HG03139 (cell line): ENCODE results near the gene CACNA1E.

Experiments used
- ATAC-seq: cut with Tn5 transposase; IDR thresholded peaks from one replicate; pipeline ENCODE4 v1.9.1; 2021; ENCODE audit not compliant: unreplicated experiment

The CACNA1E gene

DNA sequence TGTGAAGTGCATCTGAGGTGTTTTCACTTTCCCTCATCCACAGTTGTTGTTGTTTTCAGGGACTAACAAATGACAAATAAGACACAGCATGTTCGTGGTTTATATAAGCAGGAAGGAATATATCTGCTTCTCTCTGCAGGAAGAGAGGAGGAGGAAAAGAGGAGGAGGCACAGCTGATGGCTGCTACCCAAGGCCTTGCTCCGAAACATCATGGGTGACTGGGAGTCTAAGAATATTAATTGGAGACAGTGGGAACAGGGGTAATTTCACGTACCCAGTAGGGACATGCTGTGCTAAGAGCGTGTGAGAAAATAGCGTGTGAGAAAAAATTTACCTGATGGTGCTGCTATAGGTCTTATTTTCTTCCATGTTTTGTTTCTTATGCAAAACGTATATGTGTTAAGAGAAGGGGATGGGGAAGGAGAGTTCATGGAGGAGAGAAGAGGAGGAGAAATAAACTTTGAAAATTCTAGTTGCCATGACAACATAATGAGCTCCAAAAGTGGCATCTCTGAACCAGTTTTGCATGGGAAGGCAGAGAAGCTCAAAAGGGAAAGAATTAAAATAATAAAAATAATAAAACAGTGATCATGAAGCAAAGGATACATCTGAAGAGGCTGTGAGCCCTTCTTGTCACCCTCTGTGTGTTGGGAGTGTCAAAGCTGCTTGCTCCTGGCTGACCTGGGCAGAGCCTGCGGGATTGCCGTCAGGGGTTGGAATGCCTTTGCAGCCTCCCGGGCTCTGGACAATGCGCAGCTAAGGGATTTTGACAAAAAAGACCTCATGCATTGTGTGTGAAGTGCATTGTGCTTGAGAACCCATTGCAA, 192.0 kb downstream of the CACNA1E start:
- ATAC-seq: no peak

DNA sequence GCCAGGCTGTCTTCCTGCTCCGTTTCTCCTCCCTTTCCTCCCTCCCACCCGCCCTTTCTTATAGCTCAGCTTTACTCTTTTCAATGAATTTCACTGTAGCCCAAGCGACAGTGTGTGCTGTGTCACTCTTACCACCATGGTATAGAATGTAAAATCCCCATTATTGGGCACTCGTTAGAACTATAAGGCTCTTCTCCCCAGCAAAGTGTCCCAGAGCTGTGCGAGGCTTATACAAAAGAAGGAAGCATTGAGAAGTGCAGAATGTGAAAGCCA, 192.5 kb downstream of the CACNA1E start:
- no peak for ATAC-seq

DNA sequence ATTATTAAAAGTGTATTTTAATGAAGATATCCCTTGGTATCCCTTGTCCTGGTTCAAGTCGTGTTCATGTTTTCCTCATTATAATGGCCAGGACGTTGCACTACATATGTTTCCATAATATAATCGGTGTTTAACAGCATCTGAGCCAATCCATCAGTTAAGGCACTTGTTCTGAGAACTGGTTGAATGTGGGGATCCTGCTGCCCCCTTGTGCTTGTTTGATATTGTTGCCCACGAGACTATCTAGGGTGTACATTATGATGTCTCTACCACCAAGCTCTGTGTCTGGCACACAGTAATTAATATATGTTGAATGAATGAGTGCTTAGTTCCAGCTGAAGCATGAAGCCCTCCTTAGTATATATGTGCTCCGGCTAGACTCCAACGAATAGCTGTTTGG, 193.0 kb downstream of the CACNA1E start:
- no peak for ATAC-seq

DNA sequence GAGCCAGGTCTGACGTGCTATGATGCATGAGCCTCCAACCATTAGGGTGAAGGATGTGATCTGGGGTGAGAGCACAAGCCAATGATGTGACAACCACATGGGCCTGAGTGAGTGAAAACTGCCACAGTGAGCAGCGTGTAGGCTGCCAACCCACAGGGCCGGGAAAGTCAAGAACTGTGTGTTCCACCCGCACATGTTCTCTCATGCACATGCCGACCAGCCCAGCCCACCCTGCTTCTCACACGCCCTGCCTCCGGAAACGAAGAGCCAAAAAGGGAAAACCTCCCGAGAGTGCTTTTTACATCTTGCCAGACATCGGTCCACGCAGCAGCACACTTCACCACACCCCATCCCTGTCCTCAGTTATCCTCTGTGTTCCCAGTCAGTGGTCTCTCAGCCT, 197.0 kb downstream of the CACNA1E start:
- no peak for ATAC-seq

DNA sequence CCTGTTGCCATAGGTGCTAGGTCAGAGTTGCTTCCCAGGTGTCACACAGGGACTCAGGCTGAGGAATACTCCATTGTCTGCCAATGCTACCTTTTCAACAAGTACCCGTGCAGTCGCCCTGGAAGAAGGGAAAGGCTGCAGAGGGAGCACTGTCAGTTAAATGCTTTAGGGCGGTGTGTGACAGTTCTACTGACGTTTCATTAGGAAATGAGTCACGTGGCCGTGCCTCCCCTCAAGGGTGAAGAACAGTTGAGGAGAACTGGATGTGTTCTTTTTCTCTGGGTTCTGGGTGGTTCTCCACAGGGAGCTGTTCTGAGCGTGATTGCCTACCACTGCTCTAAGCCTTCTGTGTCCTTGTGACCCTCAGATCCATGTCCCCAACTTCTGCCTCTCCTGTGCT, 197.6 kb downstream of the CACNA1E start:
- ATAC-seq: no peak

DNA sequence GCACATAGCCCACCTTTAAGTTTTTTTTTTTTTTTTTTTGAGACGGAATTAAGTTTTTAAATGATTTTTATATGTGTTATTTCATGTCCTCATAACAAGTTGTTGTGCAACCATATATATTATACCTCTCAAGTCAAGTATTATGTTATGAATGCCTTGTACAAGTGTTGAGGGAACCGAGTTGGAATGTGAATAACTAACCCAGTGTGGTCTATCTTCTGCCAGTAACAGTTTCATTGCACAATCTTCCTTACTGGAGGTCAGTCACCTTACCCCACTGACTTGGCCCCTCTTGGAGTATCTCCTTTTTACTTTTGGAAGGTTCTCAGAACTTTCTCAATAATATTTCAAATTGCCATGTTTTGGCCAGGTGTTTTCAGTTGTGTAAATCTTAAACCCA, 201.9 kb downstream of the CACNA1E start:
- no peak for ATAC-seq

DNA sequence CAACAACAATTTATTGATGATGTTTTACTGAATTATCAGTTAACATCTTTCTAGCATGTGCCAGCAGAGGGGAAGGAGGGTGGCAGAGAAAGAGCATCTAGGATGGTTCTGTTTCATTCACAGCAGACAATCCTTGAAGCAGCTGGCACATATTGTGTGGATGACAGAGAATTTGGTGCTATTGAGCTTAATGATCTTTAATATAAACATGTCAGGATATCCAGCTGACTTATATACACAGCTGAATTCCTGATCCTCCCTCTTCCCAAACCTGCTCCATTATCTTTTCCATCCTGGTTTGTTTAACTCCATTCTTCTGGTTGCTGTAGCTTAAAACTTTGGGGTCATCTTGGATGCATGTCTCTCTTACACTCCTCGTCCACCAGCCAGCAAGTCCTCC, 218.6 kb downstream of the CACNA1E start:
- no peak for ATAC-seq

DNA sequence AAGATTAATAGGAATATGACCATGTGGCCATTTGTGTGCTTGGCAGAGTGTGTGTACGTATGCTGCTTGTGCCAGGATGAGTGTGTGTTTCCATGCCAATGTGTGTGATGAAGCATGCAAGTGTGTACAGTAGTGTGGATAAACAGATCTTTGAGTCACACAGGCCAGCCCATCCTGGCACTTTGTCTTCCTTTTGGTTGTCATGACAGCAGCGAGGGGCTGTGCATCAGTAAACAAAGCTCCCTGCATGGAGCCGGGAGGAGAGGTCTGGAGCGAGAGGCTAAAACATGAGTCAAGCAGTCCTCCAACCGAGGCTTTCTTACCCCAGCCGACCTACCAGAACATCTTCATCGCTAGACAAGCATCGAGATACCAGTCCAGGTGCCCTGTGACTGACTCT, 221.2 kb downstream of the CACNA1E start:
- ATAC-seq: no peak

DNA sequence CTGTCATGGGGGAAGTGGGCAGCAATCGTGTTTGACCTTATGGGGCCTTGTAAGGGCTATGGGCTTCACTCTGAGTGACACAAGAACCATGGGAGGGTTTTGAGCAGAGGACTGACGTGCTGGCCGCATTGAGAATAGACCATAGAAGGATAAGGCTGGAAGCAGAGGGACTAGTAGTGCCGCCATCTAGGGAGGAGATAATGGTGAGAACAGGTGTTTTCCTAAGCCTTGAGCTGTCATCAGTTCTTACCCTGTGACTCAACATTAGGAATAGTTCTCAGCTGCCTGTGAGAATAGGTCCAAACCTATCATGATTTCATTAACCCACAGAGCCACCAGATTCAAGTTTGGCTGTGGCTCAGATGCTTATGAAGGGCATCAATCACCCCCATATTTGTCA, 228.5 kb downstream of the CACNA1E start:
- no peak for ATAC-seq

DNA sequence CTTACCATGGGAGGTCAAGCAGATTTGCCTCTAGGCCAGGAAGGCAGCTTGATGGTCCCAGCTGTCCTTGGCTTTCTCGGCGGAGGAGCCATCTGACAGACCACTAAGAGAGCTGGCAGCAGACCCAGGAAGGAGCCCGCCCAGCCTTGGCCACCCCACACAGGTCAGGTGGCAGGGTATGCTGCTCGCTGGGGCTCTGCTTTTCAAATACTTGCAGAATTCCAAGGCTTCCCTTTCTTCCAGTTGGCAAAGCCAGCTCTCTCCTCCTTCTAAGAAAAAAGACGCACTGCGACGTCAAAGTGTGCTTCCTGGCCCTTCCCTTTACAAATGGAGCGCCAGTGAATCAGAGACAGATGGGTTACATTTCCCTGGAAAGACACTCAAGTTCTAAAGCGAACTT, 229.4 kb downstream of the CACNA1E start:
- no peak for ATAC-seq

DNA sequence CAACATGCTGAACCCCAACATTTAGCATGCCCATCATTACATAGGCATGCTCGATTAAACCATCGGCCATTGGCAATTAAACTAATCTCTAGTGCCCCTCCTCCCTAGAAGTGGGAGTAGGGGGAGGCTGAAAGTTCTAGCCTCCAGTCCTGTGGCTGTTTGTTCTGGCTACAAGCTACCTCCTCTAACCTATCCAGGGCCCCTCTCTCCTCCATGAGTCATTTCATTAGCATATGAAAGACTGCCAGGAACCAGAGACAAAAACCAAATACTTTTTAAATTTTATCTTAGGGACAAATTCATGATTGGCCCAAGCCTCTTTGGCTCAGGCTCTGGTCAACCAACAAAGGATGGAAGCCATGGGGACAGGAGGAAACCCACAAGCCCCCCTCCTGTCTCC, 231.1 kb downstream of the CACNA1E start:
- ATAC-seq: no peak

DNA sequence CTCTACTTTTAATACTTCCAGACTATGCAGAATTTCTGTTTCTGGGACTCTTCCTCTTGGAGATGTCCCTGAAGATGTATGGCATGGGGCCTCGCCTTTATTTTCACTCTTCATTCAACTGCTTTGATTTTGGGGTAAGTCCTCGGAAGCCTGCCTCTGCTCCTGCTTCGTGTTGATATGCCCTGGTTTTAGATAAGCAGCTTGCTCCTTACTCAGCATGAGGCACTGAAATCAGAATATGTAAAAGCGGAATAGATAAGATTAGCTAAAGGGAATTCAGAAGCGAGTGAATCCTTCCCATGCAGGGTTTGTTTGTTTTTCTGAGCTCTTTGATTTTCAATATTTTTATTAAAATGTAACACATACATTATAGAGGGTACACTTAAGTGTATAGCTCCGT, 234.7 kb downstream of the CACNA1E start:
- ATAC-seq: no peak

DNA sequence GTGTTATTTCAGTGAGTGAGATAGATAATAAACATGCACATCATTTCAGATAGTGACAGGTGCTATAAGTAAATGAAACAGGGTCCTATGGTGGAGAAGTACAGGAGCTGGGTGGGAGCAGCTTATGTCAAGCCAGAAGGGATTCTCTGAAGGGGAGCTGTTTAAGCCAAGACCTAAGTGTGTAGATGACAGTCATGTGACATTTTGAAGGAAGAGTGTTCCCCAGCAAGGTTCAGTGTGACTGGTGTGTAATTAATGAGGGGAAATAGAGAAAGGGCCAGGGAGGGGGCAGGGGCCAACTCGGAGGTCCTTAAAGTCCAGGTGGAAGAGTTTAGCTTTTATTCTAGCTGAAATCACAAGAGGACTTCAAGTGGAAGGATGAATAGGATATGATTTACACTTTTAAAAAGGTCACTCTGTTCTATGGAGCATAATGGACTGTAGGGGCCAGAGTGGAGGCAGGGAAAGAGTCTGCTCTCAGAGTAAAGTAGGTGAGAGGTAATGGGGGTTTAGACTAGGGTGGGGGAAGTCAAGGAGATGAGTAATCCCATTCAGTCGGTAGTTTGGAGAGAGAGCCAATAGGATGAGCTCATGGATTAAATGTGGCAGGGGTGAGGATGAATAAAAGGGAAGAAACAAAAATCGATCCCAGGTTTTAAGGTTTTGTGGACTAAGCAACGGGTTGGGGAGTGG, 243.1 kb downstream of the CACNA1E start:
- ATAC-seq: no peak

DNA sequence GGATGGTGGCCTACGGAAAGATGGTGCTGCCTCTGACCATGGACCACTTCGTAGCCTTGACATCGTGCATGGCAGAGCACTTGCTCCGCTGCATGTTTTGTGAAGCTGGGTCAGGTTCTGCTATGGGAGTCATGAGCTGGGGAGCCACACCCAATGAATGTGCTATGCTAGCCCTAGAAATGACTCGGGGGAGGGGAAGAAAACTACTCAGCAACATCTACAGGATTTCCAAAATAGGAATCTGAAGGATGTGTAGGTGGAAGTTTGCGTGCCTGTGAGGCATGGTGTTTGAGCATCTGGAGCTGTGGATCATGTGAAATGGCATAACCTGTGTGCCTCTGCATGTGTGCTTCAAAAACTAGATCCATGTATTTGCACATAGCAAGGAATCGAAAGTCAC, 247.3 kb downstream of the CACNA1E start:
- no peak for ATAC-seq

DNA sequence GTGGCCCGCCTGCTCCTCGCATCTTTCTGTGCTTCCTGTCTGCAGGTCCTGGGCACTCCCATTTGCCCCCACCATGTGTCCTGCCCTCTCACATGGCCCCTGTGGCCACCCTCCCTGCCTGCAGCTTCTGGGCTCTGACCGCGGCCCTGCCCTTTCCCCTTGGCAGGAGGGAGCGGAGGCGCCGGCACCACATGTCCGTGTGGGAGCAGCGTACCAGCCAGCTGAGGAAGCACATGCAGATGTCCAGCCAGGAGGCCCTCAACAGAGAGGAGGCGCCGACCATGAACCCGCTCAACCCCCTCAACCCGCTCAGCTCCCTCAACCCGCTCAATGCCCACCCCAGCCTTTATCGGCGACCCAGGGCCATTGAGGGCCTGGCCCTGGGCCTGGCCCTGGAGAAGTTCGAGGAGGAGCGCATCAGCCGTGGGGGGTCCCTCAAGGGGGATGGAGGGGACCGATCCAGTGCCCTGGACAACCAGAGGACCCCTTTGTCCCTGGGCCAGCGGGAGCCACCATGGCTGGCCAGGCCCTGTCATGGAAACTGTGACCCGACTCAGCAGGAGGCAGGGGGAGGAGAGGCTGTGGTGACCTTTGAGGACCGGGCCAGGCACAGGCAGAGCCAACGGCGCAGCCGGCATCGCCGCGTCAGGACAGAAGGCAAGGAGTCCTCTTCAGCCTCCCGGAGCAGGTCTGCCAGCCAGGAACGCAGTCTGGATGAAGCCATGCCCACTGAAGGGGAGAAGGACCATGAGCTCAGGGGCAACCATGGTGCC, 249.1 kb downstream of the CACNA1E start:
- no peak for ATAC-seq

DNA sequence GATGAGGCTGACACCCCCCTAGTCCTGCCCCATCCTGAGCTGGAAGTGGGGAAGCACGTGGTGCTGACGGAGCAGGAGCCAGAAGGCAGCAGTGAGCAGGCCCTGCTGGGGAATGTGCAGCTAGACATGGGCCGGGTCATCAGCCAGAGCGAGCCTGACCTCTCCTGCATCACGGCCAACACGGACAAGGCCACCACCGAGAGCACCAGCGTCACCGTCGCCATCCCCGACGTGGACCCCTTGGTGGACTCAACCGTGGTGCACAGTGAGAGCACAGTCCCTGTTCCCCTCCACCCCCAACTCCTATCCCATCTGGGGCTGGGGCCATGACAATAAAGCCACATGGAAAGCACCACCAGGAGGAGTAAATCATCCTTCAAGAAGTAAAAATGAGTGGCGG, 250.2 kb downstream of the CACNA1E start:
- no peak for ATAC-seq

DNA sequence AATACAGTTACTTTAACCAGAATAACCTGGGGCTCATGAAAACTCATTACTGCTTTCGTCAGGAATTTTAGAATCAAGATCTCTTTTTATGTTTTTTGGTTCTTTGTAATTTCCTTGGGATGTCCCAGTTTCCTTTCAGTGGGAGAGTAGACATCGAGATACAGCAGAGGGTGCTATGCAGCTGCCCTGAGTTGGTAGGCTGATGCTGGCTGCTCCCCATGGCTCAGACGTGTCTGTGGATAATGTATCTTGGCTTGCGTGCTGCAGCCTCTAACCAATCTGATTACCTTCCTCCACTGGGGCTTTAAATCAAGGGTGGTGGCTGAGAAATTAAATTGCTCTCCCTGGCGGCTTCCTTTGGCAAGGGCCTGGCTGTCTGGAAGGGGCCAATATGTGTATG, 253.7 kb downstream of the CACNA1E start:
- ATAC-seq: no peak

DNA sequence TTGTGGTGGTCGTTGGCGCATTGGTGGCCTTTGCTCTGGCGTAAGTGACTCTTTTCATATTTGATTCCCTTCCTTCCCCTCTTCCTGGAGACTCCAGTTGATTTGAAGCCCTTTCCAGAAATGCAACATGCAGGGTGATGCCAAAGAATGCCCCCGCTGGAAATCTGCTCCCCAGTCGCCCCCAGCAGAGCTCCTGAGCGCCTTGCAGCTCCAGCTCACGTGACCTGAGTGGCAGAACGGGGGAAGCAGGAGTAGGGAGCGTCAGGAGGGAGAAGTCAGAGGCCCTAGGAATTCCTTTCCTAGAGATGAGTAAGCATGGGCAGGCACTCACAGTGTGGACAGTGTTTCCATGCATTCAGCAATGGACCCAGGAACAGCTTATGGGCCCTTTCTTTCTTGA, 255.9 kb downstream of the CACNA1E start:
- no peak for ATAC-seq

DNA sequence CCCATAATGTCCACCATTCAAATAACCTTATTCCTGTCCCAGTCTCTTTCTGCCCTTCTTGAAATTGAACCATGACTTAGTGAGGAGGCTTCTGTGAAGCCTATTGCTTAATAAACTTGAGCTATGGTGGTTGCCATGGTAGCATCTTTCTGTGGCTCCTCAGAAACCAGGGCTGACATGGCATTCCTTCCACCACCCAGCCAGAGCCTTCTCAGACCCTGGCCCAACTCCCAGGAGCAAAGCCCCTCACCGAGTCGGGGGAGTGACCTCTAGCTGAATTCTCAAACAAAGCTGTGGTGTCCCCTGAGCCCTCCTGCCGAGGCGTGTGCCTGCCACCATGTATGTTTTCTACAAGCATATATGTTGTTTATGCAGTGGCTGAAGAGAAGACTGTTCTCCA, 259.1 kb downstream of the CACNA1E start:
- ATAC-seq: no peak

DNA sequence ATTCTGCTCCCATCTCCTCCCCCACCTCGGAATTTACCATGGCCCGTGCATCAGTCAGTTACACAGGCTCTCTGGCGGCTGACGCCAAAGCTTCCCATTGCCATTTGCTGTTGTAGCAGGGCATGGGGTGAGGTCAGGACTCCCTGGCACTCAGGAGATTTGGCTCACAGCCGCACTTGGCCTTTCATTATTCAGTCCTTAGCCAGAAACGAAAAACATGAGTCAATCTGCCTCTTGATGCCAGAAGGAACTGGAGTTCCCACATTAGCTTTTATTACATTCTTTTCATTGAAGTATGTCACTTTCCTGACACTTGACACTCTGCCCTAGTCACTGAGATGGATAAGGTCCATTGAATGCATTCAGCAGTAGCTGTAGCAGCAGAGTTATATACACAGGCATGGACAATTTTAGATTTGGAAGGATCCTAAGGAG, 260.6 kb downstream of the CACNA1E start:
- ATAC-seq: no peak

DNA sequence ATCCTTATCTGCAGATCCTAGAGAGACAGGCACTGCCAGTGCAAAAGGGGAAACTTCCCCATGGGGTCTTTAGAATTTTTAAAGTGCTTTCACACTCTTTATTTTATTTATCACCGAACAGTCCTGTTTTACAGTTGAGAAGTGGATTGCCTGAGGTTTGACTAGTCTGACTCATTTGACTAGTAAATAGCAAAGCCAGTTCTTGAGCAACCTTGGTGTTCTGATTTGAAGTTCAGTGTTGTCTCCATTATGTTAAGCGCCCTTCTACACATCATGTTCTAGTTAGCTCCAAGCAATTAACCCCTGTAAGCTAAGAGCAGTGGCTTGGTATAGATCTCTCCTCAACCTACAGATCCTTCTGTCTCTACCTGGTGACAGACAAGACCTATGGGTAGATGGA, 262.9 kb downstream of the CACNA1E start:
- ATAC-seq: no peak

DNA sequence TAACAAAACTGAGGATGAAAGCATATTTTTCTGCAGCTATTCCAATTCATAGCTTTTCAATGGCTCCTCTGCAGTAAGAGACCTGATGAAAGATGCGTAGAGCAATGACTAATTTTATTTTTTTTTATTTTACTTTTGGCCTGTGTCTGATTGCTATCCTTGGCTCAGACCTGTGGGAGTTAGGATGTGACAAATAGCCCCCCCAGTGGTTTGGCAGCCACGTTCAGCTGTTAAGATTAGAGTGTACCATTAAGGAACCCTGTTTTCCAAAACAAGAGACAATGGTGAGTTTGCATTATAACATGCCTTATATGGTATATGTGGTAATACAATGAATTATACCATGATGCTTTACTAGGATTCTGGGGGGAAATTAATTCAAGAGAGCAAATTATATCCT, 264.7 kb downstream of the CACNA1E start:
- no peak for ATAC-seq
